HepG2 (cell line): Measurements from ENCODE around the gene GLTPD2. TPM values are rescaled to one million over a fixed set of nuclear protein-coding genes. Genes with fewer than 3 reads are reported as not detected.

Experiments
- AFF4 ChIP-seq: sonication (generic); formaldehyde crosslinking; IDR thresholded peaks from 2 replicates; pipeline ENCODE4 v1.4.0; 2020; ENCODE audit warnings: missing genetic modification reagents
- ELK4 ChIP-seq: sonication (generic); formaldehyde crosslinking; IDR thresholded peaks from 2 replicates; pipeline ENCODE4 v1.9.0; 2021; ENCODE audit warnings: missing genetic modification reagents, borderline replicate concordance
- KMT2A ChIP-seq: sonication (generic); formaldehyde crosslinking; IDR thresholded peaks from 2 replicates; pipeline ENCODE4 v1.4.0; 2020; ENCODE audit warnings: missing genetic modification reagents
- PBX3 ChIP-seq: sonication (generic); formaldehyde crosslinking; IDR thresholded peaks from 2 replicates; pipeline ENCODE4 v1.8.1; 2023; ENCODE audit warnings: missing genetic modification reagents, inconsistent platforms, borderline replicate concordance
- SAFB2 ChIP-seq: sonication (generic); formaldehyde crosslinking; IDR thresholded peaks from 2 replicates; pipeline ENCODE4 v1.5.1; 2020; ENCODE audit warnings: missing genetic modification reagents, low read depth, mild to moderate bottlenecking, borderline replicate concordance
- SRSF9 ChIP-seq: fragments of 200-400 bp; formaldehyde crosslinking; IDR thresholded peaks from 2 replicates; pipeline ENCODE4 v1.6.1; 2018; ENCODE audit warnings: borderline replicate concordance, mild to moderate bottlenecking, low read depth, low read length; ENCODE audit not compliant: insufficient read depth, poor library complexity, severe bottlenecking
- SUZ12 ChIP-seq: fragments of 150-350 bp; IDR thresholded peaks from 2 replicates; pipeline ENCODE4 v1.6.1; 2014; ENCODE audit warnings: low read depth, low read length
- TARDBP ChIP-seq: sonication (generic); formaldehyde crosslinking; IDR thresholded peaks from 2 replicates; pipeline ENCODE4 v1.8.0; 2022; ENCODE audit warnings: mild to moderate bottlenecking, missing genetic modification reagents
- YY1 ChIP-seq: IDR thresholded peaks from 2 replicates; pipeline ENCODE4 v1.6.1; 2011; ENCODE audit warnings: low read length, low read depth, moderate library complexity, mild to moderate bottlenecking; ENCODE audit not compliant: insufficient read depth, insufficient replicate concordance
- ZBTB25 ChIP-seq: IDR thresholded peaks from 2 replicates; pipeline ENCODE4 v1.6.1; 2018; ENCODE audit warnings: missing genetic modification reagents
- ZFAT ChIP-seq: sonication (generic); formaldehyde crosslinking; conservative IDR thresholded peaks from 2 replicates; pipeline ENCODE4 v1.8.1; 2023; ENCODE audit warnings: missing genetic modification reagents, inconsistent platforms
- ZNF17 ChIP-seq: sonication (generic); formaldehyde crosslinking; IDR thresholded peaks from 2 replicates; pipeline ENCODE4 v1.5.0; 2020; ENCODE audit warnings: mild to moderate bottlenecking, missing genetic modification reagents
- ZNF510 ChIP-seq: sonication (generic); formaldehyde crosslinking; IDR thresholded peaks from 2 replicates; pipeline ENCODE4 v1.4.0; 2020; ENCODE audit warnings: low read depth, mild to moderate bottlenecking, missing genetic modification reagents
- ZNF644 ChIP-seq: IDR thresholded peaks from 2 replicates; pipeline ENCODE4 v1.6.1; 2016; ENCODE audit warnings: low read depth
- ZNF784 ChIP-seq: sonication (generic); formaldehyde crosslinking; IDR thresholded peaks from 2 replicates; pipeline ENCODE4 v1.5.1; 2020; ENCODE audit warnings: missing genetic modification reagents, mild to moderate bottlenecking, borderline replicate concordance
- ZSCAN29 ChIP-seq: sonication (generic); formaldehyde crosslinking; conservative IDR thresholded peaks from 2 replicates; pipeline ENCODE4 v1.4.0; 2020; ENCODE audit warnings: mild to moderate bottlenecking, missing genetic modification reagents
- polyA plus RNA-seq, 8 experiments: library from polyadenylated mRNA; depleted of rRNA in 3 of 8; stranded (reverse) in 7 of 8; unstranded in 1 of 8; fragments of >200 nt; fragmentation: Illumina TruSeq in 4 of 8; extraction: Trizol in 4 of 8; gene quantifications; 2 replicates each; pipeline versions ENCODE4 v1.2.1 to v1.2.3, GENCODE V29; 2011 to 2016; ENCODE audit warnings: low read depth in 4 of 8, missing spikeins in 1 of 8, mixed read lengths in 1 of 8; ENCODE audit not compliant: insufficient read depth in 1 of 8
- total RNA-seq, 5 experiments: library from RNA; depleted of rRNA; stranded (reverse); fragments of >200 nt; fragmentation: Illumina TruSeq; extraction: Trizol; gene quantifications; 2 replicates each; pipeline ENCODE4 v1.2.3, GENCODE V29; 2016; ENCODE audit warnings: low read depth in 1 of 5

GLTPD2 gene
- total and polyA plus RNA-seq, 2 of the 13 experiments (the other 11 are each of a cell fraction or from before 2014, with no cell fraction given): 7.5 to 12.9 TPM

- no peak for TF ChIP-seq ZBTB25 (CRISPR knock-in tag)
- no peak for TF ChIP-seq ZFAT (CRISPR knock-in tag)
- TF ChIP-seq ELK4 (CRISPR knock-in tag): no peak
- peak; percentile 61; the same call in 1 of the 2 replicates for TF ChIP-seq ZNF784 (CRISPR knock-in tag)
- TF ChIP-seq ZNF644 (CRISPR knock-in tag): no peak
- peak; percentile 6 for TF ChIP-seq YY1
- TF ChIP-seq ZSCAN29 (CRISPR knock-in tag): no peak; the same call in 1 of the 2 replicates
- TF ChIP-seq SRSF9: no peak
- no peak for TF ChIP-seq ZNF17
- 0 out of 2 replicates have a peak, but pooled peaks have one; percentile 20 for TF ChIP-seq SAFB2 (CRISPR knock-in tag)
- no peak for TF ChIP-seq KMT2A (CRISPR knock-in tag)
- TF ChIP-seq PBX3 (CRISPR knock-in tag): no peak
- no peak for TF ChIP-seq SUZ12
- TF ChIP-seq TARDBP (CRISPR knock-in tag): peak; percentile 59; the same call in 1 of the 2 replicates
- TF ChIP-seq ZNF510: no peak
- TF ChIP-seq AFF4 (CRISPR knock-in tag): no peak
Observed at GRCh38 chr17:4739122-4740024, 49.4 kb upstream of the GLTPD2 start, which contains the start of the genes CXCL16 and ZMYND15 (continued).
